MM.1S (cell line): ENCODE results near the gene TMEM97.

ENCODE experiments used
- DNase-seq: peaks from one replicate; pipeline ENCODE4 v3.0.0-alpha.2; 2015
- H2AFZ ChIP-seq: fragments of 300-600 bp; sonication (generic); 2 replicates; pipeline ENCODE4 v1.6.0; 2016; ENCODE audit warnings: antibody characterized with exemption, low read length
- H3F3A ChIP-seq: fragments of 300-600 bp; sonication (generic); 2 replicates; pipeline ENCODE4 v1.6.1; 2016; ENCODE audit warnings: mild to moderate bottlenecking, antibody characterized with exemption, low read length, moderate library complexity, mixed read lengths; ENCODE audit not compliant: insufficient read depth
- H3K27ac ChIP-seq: fragments of 300-600 bp; sonication (generic); 2 replicates; pipeline ENCODE4 v1.5.1; 2016; ENCODE audit warnings: mild to moderate bottlenecking, low read length
- H3K27me3 ChIP-seq: fragments of 300-600 bp; sonication (generic); replicated peaks from 2 replicates; pipeline ENCODE4 v1.6.0; 2016; ENCODE audit warnings: low read length; ENCODE audit not compliant: insufficient read depth
- H3K36me3 ChIP-seq: fragments of 300-600 bp; sonication (generic); replicated peaks from 2 replicates; pipeline ENCODE4 v1.6.1; 2016; ENCODE audit warnings: mild to moderate bottlenecking, low read length, mixed read lengths; ENCODE audit not compliant: insufficient read depth
- H3K4me1 ChIP-seq: fragments of 300-600 bp; sonication (generic); 2 replicates; pipeline ENCODE4 v1.6.1; 2016; ENCODE audit warnings: low read length, mixed read lengths
- H3K4me2 ChIP-seq: fragments of 300-600 bp; sonication (generic); 2 replicates; pipeline ENCODE4 v1.6.0; 2016; ENCODE audit warnings: low read depth, low read length
- H3K4me3 ChIP-seq: fragments of 300-600 bp; sonication (generic); 2 replicates; pipeline ENCODE4 v1.5.1; 2016; ENCODE audit warnings: low read length, mixed read lengths
- H3K79me2 ChIP-seq: fragments of 300-600 bp; sonication (generic); 2 replicates; pipeline ENCODE4 v1.6.1; 2016; ENCODE audit warnings: mixed run types, low read length, mixed read lengths
- H3K9ac ChIP-seq: fragments of 300-600 bp; sonication (generic); 2 replicates; pipeline ENCODE4 v1.6.1; 2016; ENCODE audit warnings: low read length, mixed read lengths
- H3K9me2 ChIP-seq: fragments of 300-600 bp; sonication (generic); replicated peaks from 2 replicates; pipeline ENCODE4 v1.6.1; 2016; ENCODE audit warnings: mild to moderate bottlenecking, low read length, mixed read lengths; ENCODE audit not compliant: insufficient read depth
- H3K9me3 ChIP-seq: fragments of 300-600 bp; sonication (generic); replicated peaks from 2 replicates; pipeline ENCODE4 v1.6.1; 2016; ENCODE audit warnings: mild to moderate bottlenecking, low read length, mixed read lengths; ENCODE audit not compliant: insufficient read depth
- H4K20me1 ChIP-seq: fragments of 300-600 bp; sonication (generic); 2 replicates; pipeline ENCODE4 v1.6.1; 2016; ENCODE audit warnings: mild to moderate bottlenecking, low read length, moderate library complexity, mixed read lengths; ENCODE audit not compliant: insufficient read depth
- EZH2 ChIP-seq: fragments of 300-600 bp; sonication (generic); optimal IDR thresholded peaks from 2 replicates; pipeline ENCODE3; 2017; ENCODE audit warnings: low read depth, mild to moderate bottlenecking, antibody characterized with exemption, low read length, mixed read lengths
- EZH2phosphoT487 ChIP-seq: fragments of 300-600 bp; sonication (generic); IDR thresholded peaks from 2 replicates; pipeline ENCODE4 v1.6.1; 2018; ENCODE audit warnings: antibody characterized with exemption, low read length
- TF ChIP-seq, protein P1 (sequence below): fragments of 300-600 bp; sonication (generic); IDR thresholded peaks from 2 replicates; pipeline ENCODE4 v1.5.1; 2016; ENCODE audit warnings: antibody characterized with exemption, low read length, mixed read lengths

TMEM97 gene

DNA sequence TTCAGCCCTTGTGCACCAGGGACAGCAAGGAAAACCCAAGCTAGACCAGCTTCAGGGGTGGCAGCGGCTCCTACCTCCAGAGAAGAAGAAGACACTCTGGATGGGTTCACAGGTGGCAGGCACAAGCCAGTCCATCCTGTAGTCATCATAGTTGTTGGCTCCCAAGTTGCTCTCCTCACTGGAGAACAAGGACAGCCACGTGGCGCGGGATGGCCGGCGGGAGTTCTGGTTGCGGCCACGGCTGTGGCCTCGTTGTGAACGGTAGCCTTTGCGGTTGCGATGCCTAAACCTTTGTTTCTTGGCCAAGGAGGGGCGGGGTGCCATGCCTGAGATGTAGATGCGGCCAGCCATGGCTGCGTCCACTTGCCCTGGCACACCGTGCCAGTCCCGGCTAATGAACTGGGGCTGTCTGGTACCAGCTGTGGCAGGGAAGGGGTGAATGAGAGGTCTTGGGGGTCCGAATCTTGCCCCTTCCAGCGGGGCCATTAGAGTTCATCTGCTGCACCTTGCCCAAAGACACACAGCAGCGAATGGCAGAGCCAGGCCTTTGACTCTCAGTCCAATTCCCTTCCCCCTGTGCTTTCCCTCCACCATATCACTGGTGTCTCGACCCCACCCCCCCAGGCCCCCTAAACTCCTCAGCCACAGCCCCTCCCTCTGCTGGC is 48.8 kb downstream of the TMEM97 start:
- Histone ChIP-seq H4K20me1 (no peaks in the 10 kb centered on the region), H3K9me3 (no peaks in the 10 kb centered on the region), H3K9ac (no peak overlapping the region), H3K36me3 (no peaks in the 10 kb centered on the region), H3K4me1 (0 out of 2 replicates have a peak, but pooled peaks cover 4% of the 10 kb centered on the region), H3K79me2 (no peaks in the 10 kb centered on the region), H3K9me2 (no peaks in the 10 kb centered on the region), H3K27ac (no peak overlapping the region), H3K27me3 (no peaks in the 10 kb centered on the region), H3K4me2 (no peak overlapping the region), H3K4me3 (no peak overlapping the region), H2AFZ (no peak overlapping the region), H3F3A (peaks cover 15% of the 10 kb centered on the region)
- no peak for TF ChIP-seq EZH2phosphoT487
- TF ChIP-seq EZH2 = no peak
- TF ChIP-seq, protein P1, sequence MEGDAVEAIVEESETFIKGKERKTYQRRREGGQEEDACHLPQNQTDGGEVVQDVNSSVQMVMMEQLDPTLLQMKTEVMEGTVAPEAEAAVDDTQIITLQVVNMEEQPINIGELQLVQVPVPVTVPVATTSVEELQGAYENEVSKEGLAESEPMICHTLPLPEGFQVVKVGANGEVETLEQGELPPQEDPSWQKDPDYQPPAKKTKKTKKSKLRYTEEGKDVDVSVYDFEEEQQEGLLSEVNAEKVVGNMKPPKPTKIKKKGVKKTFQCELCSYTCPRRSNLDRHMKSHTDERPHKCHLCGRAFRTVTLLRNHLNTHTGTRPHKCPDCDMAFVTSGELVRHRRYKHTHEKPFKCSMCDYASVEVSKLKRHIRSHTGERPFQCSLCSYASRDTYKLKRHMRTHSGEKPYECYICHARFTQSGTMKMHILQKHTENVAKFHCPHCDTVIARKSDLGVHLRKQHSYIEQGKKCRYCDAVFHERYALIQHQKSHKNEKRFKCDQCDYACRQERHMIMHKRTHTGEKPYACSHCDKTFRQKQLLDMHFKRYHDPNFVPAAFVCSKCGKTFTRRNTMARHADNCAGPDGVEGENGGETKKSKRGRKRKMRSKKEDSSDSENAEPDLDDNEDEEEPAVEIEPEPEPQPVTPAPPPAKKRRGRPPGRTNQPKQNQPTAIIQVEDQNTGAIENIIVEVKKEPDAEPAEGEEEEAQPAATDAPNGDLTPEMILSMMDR = no peak
- DNase-seq = no peak

DNA sequence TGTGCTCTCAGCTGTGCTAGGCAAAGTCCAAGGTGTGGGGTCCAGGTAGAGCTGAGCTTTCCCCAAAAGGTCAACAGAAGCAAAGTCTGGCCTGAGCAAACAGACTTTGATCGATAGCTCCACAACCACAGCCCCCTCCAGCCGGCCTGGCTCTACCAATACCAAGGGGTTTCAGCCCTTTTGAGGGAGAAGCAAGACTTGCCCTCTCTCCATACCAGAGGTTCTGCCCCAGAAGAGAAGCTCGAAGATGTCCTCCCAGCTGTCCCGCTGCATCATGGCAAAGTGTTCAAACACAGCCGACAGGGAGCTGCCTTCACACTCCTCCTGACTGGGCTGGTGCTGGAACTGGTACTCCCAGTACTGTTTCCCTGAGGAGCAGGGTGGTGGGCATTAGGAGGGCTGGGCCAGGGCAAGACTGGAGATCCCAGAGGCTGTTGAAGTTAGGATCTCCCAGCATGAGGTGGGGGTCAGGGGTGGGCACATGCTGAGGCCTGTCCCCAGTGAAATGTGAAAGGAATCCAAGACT is 49.4 kb downstream of the TMEM97 start:
- no peak overlapping the region for H3K27ac ChIP-seq

DNA sequence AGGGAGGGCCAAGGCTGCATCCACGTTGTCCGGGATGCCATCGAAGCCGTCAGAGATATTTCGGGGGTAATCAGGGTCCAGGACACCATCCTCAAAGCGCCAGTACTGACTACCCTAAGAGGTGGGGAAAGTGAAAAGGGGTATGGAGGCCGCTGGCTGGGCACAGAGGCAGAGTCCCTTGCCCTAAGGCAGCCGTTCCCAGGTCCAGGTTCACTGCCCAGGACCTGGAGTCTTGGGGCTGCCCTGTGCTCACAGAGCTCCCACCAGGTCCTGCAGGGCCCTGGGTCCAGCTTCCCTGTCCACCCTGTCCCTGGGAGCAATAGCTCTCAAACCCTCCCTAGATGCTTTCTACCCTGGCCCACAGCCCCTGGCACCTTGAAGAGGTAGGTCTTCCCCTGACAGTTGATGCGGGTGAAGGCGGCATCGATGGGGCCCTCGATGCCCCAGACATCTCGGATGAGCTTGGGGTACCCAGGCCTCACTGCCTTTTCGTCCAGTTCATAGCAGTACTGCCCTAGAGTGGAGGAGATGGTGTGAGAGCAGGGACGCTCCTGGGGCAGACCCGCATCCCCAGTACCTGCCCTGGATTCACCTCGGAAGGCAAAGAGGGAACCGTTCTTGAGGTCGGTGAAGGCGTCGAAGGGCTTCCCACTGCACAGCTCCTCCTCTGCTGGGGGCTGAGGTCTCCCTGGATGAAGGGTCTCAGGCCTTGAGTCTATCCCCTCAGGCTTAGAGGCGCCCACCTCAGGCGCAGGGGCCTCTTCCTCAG is 50.1 kb downstream of the TMEM97 start:
- Histone ChIP-seq H3K9me2 (no peaks in the 10 kb centered on the region), H3K4me2 (no peak overlapping the region)

More for the DNA sequence above, 49.4 kb downstream of the TMEM97 start:
- H3K4me3 ChIP-seq = no peak overlapping the region
- no peaks in the 10 kb centered on the region for H3K79me2 ChIP-seq
- no peaks in the 10 kb centered on the region for H4K20me1 ChIP-seq
- no peaks in the 10 kb centered on the region for H3K36me3 ChIP-seq
- H3K9me2 ChIP-seq = no peaks in the 10 kb centered on the region
- H3K4me2 ChIP-seq = no peak overlapping the region
- H3K4me1 ChIP-seq = 0 out of 2 replicates have a peak, but pooled peaks cover 4% of the 10 kb centered on the region
- H3K9me3 ChIP-seq = no peaks in the 10 kb centered on the region
- peaks cover 15% of the 10 kb centered on the region for H3F3A ChIP-seq
- TF ChIP-seq EZH2 (no peak), EZH2phosphoT487 (no peak)
- TF ChIP-seq, protein P1 = no peak
- H3K27me3 ChIP-seq = no peaks in the 10 kb centered on the region
- H3K9ac ChIP-seq = no peak overlapping the region
- DNase-seq = no peak
- no peak overlapping the region for H2AFZ ChIP-seq

More for the DNA sequence above, 50.1 kb downstream of the TMEM97 start:
- TF ChIP-seq, protein P1 = no peak
- TF ChIP-seq EZH2phosphoT487 (no peak), EZH2 (no peak)
- Histone ChIP-seq H4K20me1 (no peaks in the 10 kb centered on the region), H2AFZ (no peak overlapping the region), H3K36me3 (no peaks in the 10 kb centered on the region), H3K79me2 (no peaks in the 10 kb centered on the region), H3K4me1 (0 out of 2 replicates have a peak, but pooled peaks cover 4% of the 10 kb centered on the region), H3K9ac (no peak overlapping the region), H3K27ac (no peak overlapping the region), H3K4me3 (no peak overlapping the region), H3K9me3 (no peaks in the 10 kb centered on the region), H3F3A (peaks cover 15% of the 10 kb centered on the region), H3K27me3 (no peaks in the 10 kb centered on the region)
- no peak for DNase-seq
